HEK293 (cell line): ENCODE results near the gene C6orf47.

ENCODE experiments used
- CTCF ChIA-PET: fragments of 350-600 bp; formaldehyde crosslinking; extraction: SDS; loops from one replicate; lab custom pipeline; 2021; ENCODE audit warnings: antibody characterized with exemption; lab: Yijun Ruan, JAX
- POLR2A ChIA-PET: fragments of 300-600 bp; formaldehyde crosslinking; extraction: SDS; loops from one replicate; lab custom pipeline; 2020; ENCODE audit warnings: antibody characterized with exemption, inconsistent platforms; lab: Yijun Ruan, JAX
- H3K27ac ChIP-seq: fragments of 200-500 bp; sonication (Bioruptor generic); 2 replicates; pipeline ENCODE4 v1.5.1; 2014; ENCODE audit warnings: low read depth, low read length, control low read depth, inconsistent platforms; ENCODE audit errors: extremely low read depth
- H3K36me3 ChIP-seq, 2 experiments: fragments of 200-500 bp in 1 of 2; sonication (Bioruptor generic) in 1 of 2; 1 replicate in 1 of 2; 2 replicates in 1 of 2; pipeline ENCODE4 v1.5.1; 2014 to 2017; ENCODE audit warnings: inconsistent platforms in 2 of 2, low read length in 2 of 2; ENCODE audit not compliant: control insufficient read depth in 2 of 2, insufficient read depth in 1 of 2
- H3K4me1 ChIP-seq: fragments of 200-500 bp; sonication (Bioruptor generic); 2 replicates; pipeline ENCODE4 v1.5.1; 2014; ENCODE audit warnings: mild to moderate bottlenecking, low read length, inconsistent platforms; ENCODE audit not compliant: control insufficient read depth, insufficient read depth
- H3K4me3 ChIP-seq: 2 replicates; pipeline ENCODE4 v1.5.1; 2011; ENCODE audit warnings: low read depth, mild to moderate bottlenecking, control low read depth, low read length, moderate library complexity
- H3K9me3 ChIP-seq: fragments of 200-500 bp; sonication (Bioruptor generic); 2 replicates; pipeline ENCODE4 v1.5.1; 2014; ENCODE audit warnings: low read depth, low read length, inconsistent platforms; ENCODE audit not compliant: control insufficient read depth, insufficient read depth
- BCL11B ChIP-seq: fragments of 450-650 bp; formaldehyde crosslinking; IDR thresholded peaks from 2 replicates; pipeline ENCODE4 v1.5.1; 2016; ENCODE audit warnings: low read depth, missing biosample characterization, missing genetic modification characterization
- BCL6B ChIP-seq: fragments of 450-650 bp; formaldehyde crosslinking; IDR thresholded peaks from 2 replicates; pipeline ENCODE4 v1.5.1; 2017; ENCODE audit warnings: missing biosample characterization, missing genetic modification characterization
- KLF10 ChIP-seq: fragments of 450-650 bp; IDR thresholded peaks from 2 replicates; pipeline ENCODE4 v1.5.1; 2018; ENCODE audit warnings: missing biosample characterization, mild to moderate bottlenecking, missing genetic modification characterization
- KLF16 ChIP-seq: fragments of 450-650 bp; formaldehyde crosslinking; IDR thresholded peaks from 2 replicates; pipeline ENCODE4 v1.5.1; 2017; ENCODE audit warnings: missing biosample characterization, missing genetic modification characterization
- MEIS1 ChIP-seq: sonication (generic); formaldehyde crosslinking; IDR thresholded peaks from 2 replicates; pipeline ENCODE4 v1.8.1; 2022; ENCODE audit warnings: missing genetic modification reagents, mild to moderate bottlenecking, borderline replicate concordance
- PRDM1 ChIP-seq: fragments of 450-650 bp; formaldehyde crosslinking; IDR thresholded peaks from 2 replicates; pipeline ENCODE4; 2016; ENCODE audit warnings: missing biosample characterization, missing genetic modification characterization
- PRDM2 ChIP-seq: fragments of 450-650 bp; formaldehyde crosslinking; IDR thresholded peaks from 2 replicates; pipeline ENCODE4 v1.5.1; 2016; ENCODE audit warnings: missing biosample characterization, missing genetic modification characterization, borderline replicate concordance
- RBAK ChIP-seq: fragments of 450-650 bp; formaldehyde crosslinking; IDR thresholded peaks from 2 replicates; pipeline ENCODE4 v1.5.1; 2016; ENCODE audit warnings: missing biosample characterization, missing genetic modification characterization
- SCRT1 ChIP-seq: fragments of 450-650 bp; formaldehyde crosslinking; IDR thresholded peaks from 2 replicates; pipeline ENCODE4 v1.5.1; 2016; ENCODE audit warnings: missing biosample characterization, missing genetic modification characterization, borderline replicate concordance
- SP3 ChIP-seq: fragments of 450-650 bp; formaldehyde crosslinking; IDR thresholded peaks from 2 replicates; pipeline ENCODE4 v1.5.1; 2016; ENCODE audit warnings: missing biosample characterization, missing genetic modification characterization
- YY2 ChIP-seq: fragments of 450-650 bp; formaldehyde crosslinking; IDR thresholded peaks from 2 replicates; pipeline ENCODE4 v1.5.1; 2016; ENCODE audit warnings: missing biosample characterization, missing genetic modification characterization
- ZFP3 ChIP-seq: fragments of 450-650 bp; formaldehyde crosslinking; IDR thresholded peaks from 2 replicates; pipeline ENCODE4 v1.5.1; 2016; ENCODE audit warnings: low read depth, missing biosample characterization, missing genetic modification characterization
- ZNF114 ChIP-seq: fragments of 450-650 bp; formaldehyde crosslinking; IDR thresholded peaks from 2 replicates; pipeline ENCODE4 v1.5.0; 2017; ENCODE audit warnings: missing biosample characterization, missing genetic modification characterization
- ZNF138 ChIP-seq: fragments of 450-650 bp; formaldehyde crosslinking; IDR thresholded peaks from 2 replicates; pipeline ENCODE4 v1.5.1; 2016; ENCODE audit warnings: missing biosample characterization, missing genetic modification characterization, borderline replicate concordance
- ZNF248 ChIP-seq: fragments of 450-650 bp; formaldehyde crosslinking; IDR thresholded peaks from 2 replicates; pipeline ENCODE4 v1.5.1; 2017; ENCODE audit warnings: missing biosample characterization, missing genetic modification characterization
- ZNF311 ChIP-seq: fragments of 450-650 bp; formaldehyde crosslinking; IDR thresholded peaks from 2 replicates; pipeline ENCODE4 v1.5.1; 2017; ENCODE audit warnings: missing biosample characterization, missing genetic modification characterization, borderline replicate concordance
- ZNF341 ChIP-seq: fragments of 450-650 bp; formaldehyde crosslinking; IDR thresholded peaks from 2 replicates; pipeline ENCODE4; 2016; ENCODE audit warnings: low read depth, missing biosample characterization, missing genetic modification characterization
- ZNF449 ChIP-seq: fragments of 450-650 bp; formaldehyde crosslinking; IDR thresholded peaks from 2 replicates; pipeline ENCODE4 v1.5.1; 2017; ENCODE audit warnings: missing biosample characterization, mild to moderate bottlenecking, missing genetic modification characterization, moderate library complexity
- ZNF560 ChIP-seq: fragments of 450-650 bp; formaldehyde crosslinking; IDR thresholded peaks from 2 replicates; pipeline ENCODE4 v1.5.1; 2017; ENCODE audit warnings: missing biosample characterization, missing genetic modification characterization, borderline replicate concordance
- ZNF596 ChIP-seq: fragments of 450-650 bp; IDR thresholded peaks from 2 replicates; pipeline ENCODE4 v1.5.0; 2018; ENCODE audit warnings: missing biosample characterization, mild to moderate bottlenecking, missing genetic modification characterization, moderate library complexity
- ZNF776 ChIP-seq: fragments of 450-650 bp; formaldehyde crosslinking; IDR thresholded peaks from 2 replicates; pipeline ENCODE4 v1.5.0; 2017; ENCODE audit warnings: missing biosample characterization, missing genetic modification characterization, borderline replicate concordance

C6orf47 gene

GRCh38 chr6:31702819-31703716, 42.5 kb upstream of the C6orf47 start, which contains the start of gene ABHD16A (continued):
- TF ChIP-seq BCL6B: no peak
- TF ChIP-seq YY2: no peak
- TF ChIP-seq PRDM2 (tag by site-specific recombination): no peak
- no peak for TF ChIP-seq ZNF138 (tag by site-specific recombination)
- TF ChIP-seq ZNF114 (tag by site-specific recombination): no peak
- TF ChIP-seq MEIS1 (CRISPR knock-in tag): no peak
- no peak for TF ChIP-seq RBAK (tag by site-specific recombination)
- no peak for TF ChIP-seq BCL11B (tag by site-specific recombination)
- TF ChIP-seq KLF16 (tag by site-specific recombination): peak; percentile 58; the same call in 1 of the 2 replicates
- TF ChIP-seq ZNF248: no peak
- no peak for TF ChIP-seq ZFP3
- TF ChIP-seq KLF10 (tag by site-specific recombination): peak; percentile 80
- TF ChIP-seq ZNF560 (tag by site-specific recombination): no peak

- CTCF ChIA-PET: interaction anchor here (0.7 to 1.2 kb wide), 4 partner anchors 8 to 129 kb away, joined by 3 to 4 read pairs (median 4); no protein-coding TSS in a partner anchor
- POLR2A ChIA-PET: interaction anchor here (0.5 to 2.8 kb wide), 22 partner anchors 9 to 1829 kb away, joined by 3 to 30 read pairs (median 8); partner anchors contain the start of genes ATP6V1G2, BAG6, C6orf47 and DDAH2
- H3K4me1 ChIP-seq: no peaks in the 10 kb centered on the region
- H3K27ac ChIP-seq: peak overlapping the region; percentile 62
- peak overlapping the region; percentile 63 for H3K4me3 ChIP-seq
- no peaks in the 10 kb centered on the region for H3K9me3 ChIP-seq
- peaks cover 4 to 13% of the 10 kb centered on the region in 2 experiments; a peak in 2 of 3 replicates for H3K36me3 ChIP-seq
- TF ChIP-seq ZNF596 (no peak), SP3 (tag by site-specific recombination) (no peak), SCRT1 (tag by site-specific recombination) (no peak), ZNF311 (tag by site-specific recombination) (no peak), ZNF449 (tag by site-specific recombination) (peak; percentile 17; the same call in 1 of the 2 replicates), ZNF341 (peak; percentile 21), ZNF776 (tag by site-specific recombination) (no peak), PRDM1 (peak; percentile 3; the same call in 1 of the 2 replicates)
Measured at GRCh38 chr6:31702405-31702818, 41.8 kb upstream of the C6orf47 start.
